Panc1 (cell line): Measurements from ENCODE around the gene DKK2. TPM values are rescaled to one million over a fixed set of nuclear protein-coding genes. Genes with fewer than 3 reads are reported as not detected.

ENCODE experiments used
- ATAC-seq: fragments of 200-7000 bp; cut with Tn5 transposase; 2 replicates; pipeline ENCODE4 v1.9.1; 2020; ENCODE audit warnings: mild to moderate bottlenecking, moderate library complexity
- BruUV-seq: library from RNA; stranded (reverse); fragments of 400-500 nt; replicated peaks from 2 replicates; lab custom pipeline; 2021; lab: Mats Ljungman, UMichigan
- CTCF ChIA-PET: fragments of 300-600 bp; sonication (Branson Sonifier 250); formaldehyde crosslinking; loops from one replicate; lab custom pipeline; 2022; ENCODE audit warnings: antibody characterized with exemption; lab: Charles Lee
- POLR2A ChIA-PET: fragments of 300-600 bp; sonication (Branson Sonifier 250); formaldehyde crosslinking; loops from one replicate; lab custom pipeline; 2022; ENCODE audit warnings: antibody characterized with exemption; lab: Charles Lee
- DNase-seq: peaks from one replicate; pipeline ENCODE4 v3.0.0-alpha.2; 2010; ENCODE audit warnings: low read depth, low spot score
- H3K27ac ChIP-seq: 2 replicates; pipeline ENCODE4 v1.5.1; 2011; ENCODE audit warnings: mild to moderate bottlenecking, low read length, inconsistent platforms
- H3K27me3 ChIP-seq: fragments of 200-500 bp; sonication (Bioruptor generic); 2 replicates; pipeline ENCODE4 v1.6.0; 2014; ENCODE audit warnings: low read length, inconsistent platforms; ENCODE audit not compliant: control insufficient read depth, insufficient read depth
- H3K36me3 ChIP-seq: fragments of 200-500 bp; sonication (Bioruptor generic); 2 replicates; pipeline ENCODE4 v1.5.1; 2014; ENCODE audit warnings: inconsistent platforms, mild to moderate bottlenecking, low read length, moderate library complexity; ENCODE audit not compliant: control insufficient read depth, insufficient read depth
- H3K4me1 ChIP-seq: 2 replicates; pipeline ENCODE4 v1.5.1; 2011; ENCODE audit warnings: inconsistent platforms, mild to moderate bottlenecking, low read length, moderate library complexity; ENCODE audit not compliant: control insufficient read depth, insufficient read depth
- H3K4me3 ChIP-seq, 2 experiments: 2 replicates each; pipeline ENCODE4 v1.5.1; 2011 to 2012; ENCODE audit warnings: low read depth in 2 of 2, low read length in 2 of 2, mild to moderate bottlenecking in 2 of 2, inconsistent platforms in 1 of 2, moderate library complexity in 1 of 2
- H3K9me3 ChIP-seq: fragments of 200-500 bp; sonication (Bioruptor generic); 2 replicates; pipeline ENCODE4 v1.5.1; 2014; ENCODE audit warnings: low read depth, mild to moderate bottlenecking, inconsistent platforms, low read length, moderate library complexity; ENCODE audit not compliant: control insufficient read depth, insufficient read depth
- CTCF ChIP-seq: fragments of 450-650 bp; IDR thresholded peaks from 2 replicates; pipeline ENCODE4 v1.5.1; 2017; ENCODE audit warnings: mild to moderate bottlenecking
- POLR2AphosphoS5 ChIP-seq: IDR thresholded peaks from 2 replicates; pipeline ENCODE4 v1.6.1; 2012; ENCODE audit warnings: mild to moderate bottlenecking, low read depth, low read length, moderate library complexity
- REST ChIP-seq, 2 experiments: IDR thresholded peaks; 2 replicates each; pipeline ENCODE4 v1.6.1; 2011 to 2012; ENCODE audit warnings: low read depth in 2 of 2, control low read depth in 1 of 2, low read length in 1 of 2, mild to moderate bottlenecking in 1 of 2, moderate library complexity in 1 of 2; ENCODE audit not compliant: insufficient read depth in 1 of 2
- SIN3A ChIP-seq: IDR thresholded peaks from 2 replicates; pipeline ENCODE4 v1.6.1; 2012; ENCODE audit warnings: low read depth, mild to moderate bottlenecking, low read length, moderate library complexity, borderline replicate concordance; ENCODE audit not compliant: insufficient read depth
- TCF7L2 ChIP-seq: IDR thresholded peaks from 2 replicates; pipeline ENCODE4 v1.6.1; 2011; ENCODE audit warnings: mild to moderate bottlenecking, low read depth, low read length, inconsistent platforms
- in situ Hi-C: cut with HindIII; loops from 2 replicates; pipeline ENCODE4 v1.10.0; 2016; ENCODE audit warnings: low sequenced_read_pairs, low pct_unique_long_range_greater_than_20kb
- intact Hi-C: fragments of 100-400 bp; cut with micrococcal nuclease; formaldehyde crosslinking; loops from one replicate; pipeline ENCODE4 v1.10.0; 2022; ENCODE audit not compliant: unreplicated experiment
- total RNA-seq: library from RNA; stranded (reverse); gene quantifications from one replicate; pipeline ENCODE4 v1.2.1, GENCODE V29; 2021; ENCODE audit not compliant: unreplicated experiment

The DKK2 gene
- total RNA-seq, 1 experiment from 2014 or later, result not detected

- ATAC-seq (no peak), DNase-seq (no peak)
- Histone ChIP-seq H3K27me3 (no peaks in the 10 kb centered on the region), H3K27ac (no peak overlapping the region), H3K4me1 (no peaks in the 10 kb centered on the region), H3K36me3 (no peaks in the 10 kb centered on the region), H3K9me3 (no peaks in the 10 kb centered on the region), H3K4me3 (no peak overlapping the region)
- ChIA-PET POLR2A (no interaction called here), CTCF (no interaction called here)
- TF ChIP-seq REST (IDR thresholded peaks at IDR 0.05; ENCODE audit: insufficient read depth in 1 of 2, low read depth in 2 of 2, low read length in 1 of 2), result no peak
- no peak for TF ChIP-seq POLR2AphosphoS5
- TF ChIP-seq TCF7L2, result no peak
- no peak for TF ChIP-seq SIN3A
- TF ChIP-seq CTCF, result no peak
- no TSS peak for BruUV-seq
- in situ Hi-C loops (no loop called here), intact Hi-C loops (no loop called here)
These were observed 30.5 kb upstream of the DKK2 start for GRCh38 chr4:107066621-107067020.

GRCh38 chr4:107065201-107065600 lies 29.1 kb upstream of the DKK2 start:
- H3K36me3 ChIP-seq, result no peaks in the 10 kb centered on the region
- TF ChIP-seq POLR2AphosphoS5 (no peak), CTCF (no peak), SIN3A (no peak), TCF7L2 (no peak), REST (IDR thresholded peaks at IDR 0.05; ENCODE audit: insufficient read depth in 1 of 2, low read depth in 2 of 2, low read length in 1 of 2) (no peak)
- no TSS peak for BruUV-seq
- no peak for DNase-seq
- H3K4me3 ChIP-seq, result no peak overlapping the region
- intact Hi-C loops, result no loop called here
- no peaks in the 10 kb centered on the region for H3K4me1 ChIP-seq
- H3K9me3 ChIP-seq, result no peaks in the 10 kb centered on the region
- H3K27me3 ChIP-seq, result no peaks in the 10 kb centered on the region
- ChIA-PET CTCF (no interaction called here), POLR2A (no interaction called here)
- H3K27ac ChIP-seq, result no peak overlapping the region
- ATAC-seq, result no peak
- in situ Hi-C loops, result no loop called here
